ENCODE data around the gene SHKBP1.
"Not testable (repeated sequence)": the region's sequence is repeated elsewhere in the genome, so short reads cannot be mapped to it uniquely, and the experiment has no call there.

The SHKBP1 gene

DNA sequence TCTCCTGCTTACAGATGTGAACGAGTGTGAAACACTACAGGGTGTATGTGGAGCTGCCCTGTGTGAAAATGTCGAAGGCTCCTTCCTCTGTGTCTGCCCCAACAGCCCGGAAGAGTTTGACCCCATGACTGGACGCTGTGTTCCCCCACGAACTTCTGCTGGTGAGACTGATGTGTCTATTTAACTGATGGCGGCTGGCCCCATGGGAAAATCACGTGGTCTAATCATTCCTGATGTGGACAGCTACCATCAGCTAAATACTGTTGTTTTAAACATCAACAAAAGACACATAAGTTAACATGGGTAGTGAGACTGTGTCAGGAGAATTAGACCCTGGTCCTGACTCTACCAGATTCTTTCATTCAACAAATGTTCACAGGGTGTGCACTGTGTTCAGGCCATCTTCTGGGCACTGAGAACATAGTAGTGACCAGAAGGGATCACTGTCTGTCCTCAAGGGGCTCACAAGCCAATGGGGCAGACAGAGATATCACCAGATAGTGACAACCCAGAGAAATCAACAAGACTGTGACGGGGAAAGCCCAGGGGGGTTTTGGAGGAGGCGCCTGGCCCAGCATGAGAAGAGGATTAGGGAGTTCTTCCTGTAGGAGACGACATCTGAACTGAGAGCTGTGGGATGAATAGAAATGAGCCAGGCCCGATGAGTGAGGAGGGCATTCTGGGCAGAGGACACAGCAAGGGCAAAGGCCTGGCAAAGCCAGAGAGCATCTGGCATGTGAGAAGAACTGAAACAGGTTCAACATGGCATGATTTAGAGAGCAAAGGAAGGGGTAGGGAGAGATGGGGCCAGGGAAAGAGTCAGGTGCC, 42.9 kb downstream of the SHKBP1 start:
- no peak for DNase-seq

- DNase-seq: no peak
Measured at GRCh38 chr19:40620161-40620485, 43.5 kb downstream of the SHKBP1 start.

- DNase-seq: no peak
Measured at GRCh38 chr19:40621283-40621682, 44.6 kb downstream of the SHKBP1 start.

GRCh38 chr19:40621966-40622772, 45.5 kb downstream of the SHKBP1 start:
- no peak for DNase-seq

DNA sequence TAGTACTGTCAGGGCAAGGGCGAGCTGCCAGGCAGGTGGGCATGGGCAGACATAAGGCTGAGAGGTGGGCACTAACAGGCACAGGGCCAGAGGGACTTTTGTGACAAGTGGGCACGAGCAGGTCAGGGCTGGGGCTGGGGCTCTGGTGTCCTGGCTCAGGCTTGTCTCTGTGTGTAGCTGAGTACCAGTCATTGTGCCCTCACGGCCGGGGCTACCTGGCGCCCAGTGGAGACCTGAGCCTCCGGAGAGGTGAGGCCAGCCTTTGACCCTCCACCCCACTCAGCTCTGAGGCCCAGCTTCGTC, 46.1 kb downstream of the SHKBP1 start:
- DNase-seq: no peak

DNA sequence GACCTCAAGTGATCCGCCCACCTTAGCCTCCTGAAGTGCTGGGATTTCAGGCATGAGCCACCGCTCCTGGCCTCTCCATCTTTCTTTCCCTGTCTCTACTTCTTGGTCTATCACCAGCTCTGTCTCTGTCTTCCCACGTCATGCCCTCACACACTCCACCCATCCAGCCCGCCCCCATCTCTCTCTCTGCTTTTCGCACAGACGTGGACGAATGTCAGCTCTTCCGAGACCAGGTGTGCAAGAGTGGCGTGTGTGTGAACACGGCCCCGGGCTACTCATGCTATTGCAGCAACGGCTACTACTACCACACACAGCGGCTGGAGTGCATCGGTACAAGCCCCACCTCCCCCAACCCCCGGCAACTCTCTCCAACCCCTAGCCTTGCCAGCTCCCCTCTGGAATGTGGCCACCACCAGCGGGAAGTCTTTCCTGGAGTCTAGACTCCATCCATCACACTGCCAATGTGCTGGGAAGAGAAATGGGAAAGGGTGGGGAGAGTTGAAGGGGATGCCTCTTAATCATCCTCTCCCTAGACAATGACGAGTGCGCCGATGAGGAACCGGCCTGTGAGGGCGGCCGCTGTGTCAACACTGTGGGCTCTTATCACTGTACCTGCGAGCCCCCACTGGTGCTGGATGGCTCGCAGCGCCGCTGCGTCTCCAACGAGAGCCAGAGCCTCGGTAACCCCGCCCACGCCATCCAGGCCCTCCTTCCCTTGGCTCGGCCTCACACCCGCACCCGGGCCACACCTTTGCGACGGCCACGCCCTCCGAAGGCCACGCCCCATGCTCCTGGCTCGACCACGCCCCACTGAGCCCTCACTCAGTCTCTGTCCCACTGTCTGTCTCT, 47.0 kb downstream of the SHKBP1 start:
- no peak for DNase-seq

DNA sequence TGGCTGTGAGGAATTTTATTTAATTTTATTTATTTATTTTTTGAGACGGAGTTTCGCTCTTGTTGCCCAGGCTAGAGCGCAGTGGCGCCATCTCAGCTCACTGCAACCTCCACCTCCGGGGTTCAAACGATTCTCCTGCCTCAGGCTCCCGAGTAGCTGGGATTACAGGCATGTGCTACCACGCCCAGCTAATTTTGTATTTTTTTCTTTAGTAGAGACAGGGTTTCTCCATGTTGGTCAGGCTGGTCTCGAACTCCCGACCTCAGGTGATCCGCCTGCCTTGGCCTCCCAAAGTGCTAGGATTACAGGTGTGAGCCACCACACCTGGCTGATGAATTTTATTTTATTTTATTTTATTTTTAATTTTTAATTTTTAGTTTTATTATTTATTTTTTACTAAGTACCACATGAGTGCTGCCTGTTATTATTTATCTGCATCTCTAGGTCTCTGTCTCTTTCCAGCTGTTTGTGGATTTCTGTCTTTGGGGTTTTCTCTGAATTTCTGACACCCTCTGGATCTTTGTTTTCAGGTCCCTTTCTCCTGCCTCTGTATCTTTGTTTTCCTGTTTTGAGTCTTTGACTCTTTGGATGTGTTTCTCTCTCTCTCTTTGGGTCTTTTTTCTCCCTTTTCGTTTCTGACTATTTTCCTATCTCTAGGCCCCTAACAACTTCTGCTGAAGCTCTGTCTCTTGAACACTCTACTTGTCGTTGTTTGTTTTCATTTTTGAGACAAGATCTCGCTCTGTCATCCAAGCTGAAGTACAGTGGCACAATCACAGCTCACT, 47.9 kb downstream of the SHKBP1 start:
- DNase-seq: not testable (repeated sequence)

GRCh38 chr19:40625406-40626120, 48.9 kb downstream of the SHKBP1 start:
- no peak for DNase-seq

- no peak for DNase-seq
Measured at GRCh38 chr19:40626918-40627317, 50.2 kb downstream of the SHKBP1 start.

GRCh38 chr19:40627486-40628279, 51.0 kb downstream of the SHKBP1 start:
- DNase-seq: no peak

- DNase-seq: no peak
Measured at GRCh38 chr19:40629346-40629745, 52.7 kb downstream of the SHKBP1 start.

DNA sequence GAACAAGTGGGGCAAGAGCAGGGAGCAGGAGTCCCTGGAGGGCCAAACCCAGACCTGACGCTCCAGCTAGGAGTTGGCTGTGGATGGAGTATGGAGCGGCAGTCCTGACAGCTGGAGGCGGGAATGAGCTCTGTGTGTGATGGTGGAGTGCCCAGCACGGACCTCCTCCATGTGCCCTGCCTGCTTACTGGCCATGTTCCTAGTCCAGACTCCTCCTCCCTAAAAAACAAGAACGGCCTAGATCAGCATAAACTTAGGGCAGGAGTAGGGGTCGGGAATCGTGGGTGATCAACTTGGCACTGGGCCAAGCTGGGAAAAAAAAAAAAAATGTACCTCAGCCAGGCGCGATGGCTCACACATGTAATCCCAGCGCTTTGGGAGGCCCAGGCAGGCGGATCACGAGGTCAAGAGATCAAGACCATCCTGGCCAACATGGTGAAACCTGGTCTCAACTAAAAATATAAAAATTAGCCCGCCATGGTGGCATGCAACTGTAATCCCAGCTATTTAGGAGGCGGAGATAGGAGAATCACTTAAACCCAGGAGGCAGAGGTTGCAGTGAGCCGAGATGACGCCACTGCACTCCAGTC, 54.0 kb downstream of the SHKBP1 start:
- DNase-seq: no peak

DNA sequence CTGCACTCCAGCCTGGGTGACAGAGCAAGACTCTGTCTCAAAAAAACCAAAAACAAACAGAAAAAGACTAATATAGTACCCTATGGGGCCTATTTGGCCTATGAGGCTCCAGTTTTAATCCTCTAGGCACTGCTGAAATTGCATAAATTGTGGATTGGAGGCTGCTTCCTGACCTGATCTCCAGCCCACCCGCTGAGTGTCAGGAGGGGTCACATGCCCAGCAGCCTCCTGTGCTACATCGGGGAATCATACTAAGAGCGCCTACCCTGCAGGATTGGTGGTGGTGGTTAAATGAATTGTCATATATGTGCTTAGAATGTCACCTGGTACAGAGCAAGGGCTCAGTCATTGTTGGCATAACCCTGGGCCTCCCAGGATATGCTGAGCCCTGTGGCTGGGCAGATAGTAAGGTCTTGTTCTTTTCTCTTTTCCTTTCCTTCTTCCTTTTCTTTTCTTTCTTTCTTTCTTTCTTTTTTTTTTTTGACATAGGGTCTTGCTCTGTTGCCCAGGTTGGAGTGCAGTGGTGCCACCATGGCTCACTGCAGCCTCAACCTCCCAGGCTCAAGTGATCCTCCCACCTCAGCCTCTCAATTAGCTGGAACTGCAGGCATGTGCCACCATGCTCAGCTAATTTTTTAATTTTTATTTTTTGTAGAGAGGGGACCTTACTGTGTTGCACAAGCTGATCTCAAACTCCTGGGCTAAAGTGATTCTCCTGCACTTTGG, 55.8 kb downstream of the SHKBP1 start:
- DNase-seq: no peak

DNA sequence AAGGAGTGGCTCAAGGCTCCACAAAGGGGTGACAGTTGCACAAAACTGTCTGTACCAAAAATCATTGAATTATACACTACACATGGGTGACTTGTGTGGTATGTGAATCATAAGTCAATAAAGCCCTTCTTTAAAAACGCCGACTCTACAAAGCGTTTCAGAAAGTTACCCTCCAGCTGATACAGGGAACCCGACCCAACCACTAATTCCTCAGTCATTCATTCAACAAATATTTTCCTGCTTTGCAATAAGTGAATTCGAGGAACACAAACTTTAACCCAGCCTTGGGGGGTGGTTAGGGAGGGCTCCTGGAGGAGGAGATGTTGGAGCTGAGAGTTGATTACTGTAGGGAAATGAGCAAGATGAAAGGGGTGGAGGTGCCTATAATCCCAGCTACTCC, 56.5 kb downstream of the SHKBP1 start:
- no peak for DNase-seq

GRCh38 chr19:40638327-40638726, 61.7 kb downstream of the SHKBP1 start:
- no peak for DNase-seq

- no peak for DNase-seq
Measured at GRCh38 chr19:40639638-40639982, 62.9 kb downstream of the SHKBP1 start.

DNA sequence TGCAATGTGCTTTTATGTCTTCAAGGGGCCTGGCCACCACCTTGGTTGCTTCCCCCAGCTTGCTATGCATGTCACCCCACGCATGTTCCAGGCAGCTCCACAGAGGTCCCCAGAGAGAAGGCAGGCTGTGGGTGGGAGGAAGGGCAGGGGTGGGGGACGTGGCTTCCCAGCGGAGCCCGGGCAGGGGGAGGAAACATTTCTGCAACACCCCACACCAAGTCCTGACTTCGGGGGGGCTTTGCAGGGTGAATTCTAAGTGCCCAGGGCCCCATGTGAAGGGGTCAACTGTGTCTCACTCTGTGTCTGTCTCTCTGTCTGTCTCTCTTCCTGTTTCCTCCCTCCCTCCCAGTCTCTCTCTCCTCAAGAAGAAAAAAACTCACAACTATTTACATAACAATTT, 64.1 kb downstream of the SHKBP1 start:
- no peak for DNase-seq

All from stimulated activated naive CD4-positive, alpha-beta T cell treated with Interleukin-2 at 50 U/mL for 16 hours (primary cell).